ENCODE measurements around the gene TCF12. TPM values are rescaled to one million over a fixed set of nuclear protein-coding genes. Genes with fewer than 3 reads are reported as not detected.
"Not testable (repeated sequence)": the region's sequence is repeated elsewhere in the genome, so short reads cannot be mapped to it uniquely, and the experiment has no call there.

Gene TCF12
- total and polyA plus RNA-seq, 11 donors: 6.5 to 77.3 (median 43.5) TPM

GRCh38 chr15:57148262-57148661, 229.8 kb downstream of the TCF12 start:
- H3K27ac ChIP-seq: peak overlapping the region in 4 of 12 donors; percentile 6 to 66 (median 55)
- no peak for TF ChIP-seq CTCF (IDR thresholded peaks at IDR 0.05)
- ATAC-seq: peak in 3 of 4 donors; percentile 34 to 54 (median 48)

GRCh38 chr15:57149196-57149595, 230.8 kb downstream of the TCF12 start:
- no peaks in the 10 kb centered on the region for H3K27me3 ChIP-seq
- H3K36me3 ChIP-seq: peaks cover 0 to 9% (median 0%) of the 10 kb centered on the region in 9 donors
- ATAC-seq (peak in 3 of 4 donors; percentile 25 to 39 (median 33)), DNase-seq (no peak)
- H3K27ac ChIP-seq: peak overlapping the region in 4 of 12 donors; percentile 6 to 46 (median 16)
- H3K4me1 ChIP-seq: peaks cover 6 to 66% (median 45%) of the 10 kb centered on the region in 12 donors
- intact Hi-C loops (cut with DNase I): loop anchor here in 9 of 10 donors (5.0 to 10.0 kb wide), 8 partner anchors 63 to 654 kb away; partner anchors contain the start of gene TCF12 (in 1 of the 9)
- peaks cover 0 to 22% (median 9%) of the 10 kb centered on the region in 12 donors for H3K9me3 ChIP-seq
- TF ChIP-seq POLR2A (IDR thresholded peaks at IDR 0.05) (no peak), CTCF (IDR thresholded peaks at IDR 0.05) (no peak)
- H3K4me3 ChIP-seq: no peak overlapping the region

More at GRCh38 chr15:57148262-57148661, 229.8 kb downstream of the TCF12 start:
- no peak for DNase-seq
- peaks cover 0 to 22% (median 9%) of the 10 kb centered on the region in 12 donors for H3K9me3 ChIP-seq
- H3K4me3 ChIP-seq: no peak overlapping the region
- H3K4me1 ChIP-seq: peaks cover 5 to 68% (median 45%) of the 10 kb centered on the region in 12 donors
- intact Hi-C loops (cut with DNase I): loop anchor here in 9 of 10 donors (5.0 to 10.0 kb wide), 8 partner anchors 64 to 653 kb away; partner anchors contain the start of gene TCF12 (in 1 of the 9)
- peaks cover 0 to 9% (median 0%) of the 10 kb centered on the region in 9 donors for H3K36me3 ChIP-seq
- no peaks in the 10 kb centered on the region for H3K27me3 ChIP-seq

- peak overlapping the region in 4 of 12 donors; percentile 7 to 50 (median 28) for H3K27ac ChIP-seq
These were observed 231.8 kb downstream of the TCF12 start for GRCh38 chr15:57150066-57150865.

GRCh38 chr15:57150866-57151203, 232.4 kb downstream of the TCF12 start:
- Histone ChIP-seq H3K4me1 (peaks cover 6 to 71% (median 50%) of the 10 kb centered on the region in 12 donors), H3K9me3 (peaks cover 0 to 22% (median 9%) of the 10 kb centered on the region in 12 donors)
- 96 to 100% (median 99%) methylated on average over 1 of the region's 1 CpG for WGBS, 4 donors
- H3K27me3 ChIP-seq, H3K36me3 ChIP-seq, H3K4me3 ChIP-seq, DNase-seq, H3K27ac ChIP-seq, ATAC-seq: not testable (repeated sequence)
- intact Hi-C loops (cut with DNase I): loop anchor here in 3 of 10 donors (2.0 to 5.0 kb wide), 3 partner anchors 61 to 156 kb away; no protein-coding TSS in a partner anchor

More at GRCh38 chr15:57150066-57150865, 231.8 kb downstream of the TCF12 start:
- Histone ChIP-seq H3K4me3 (no peak overlapping the region), H3K36me3 (peaks cover 0 to 9% (median 0%) of the 10 kb centered on the region in 9 donors), H3K4me1 (peaks cover 6 to 66% (median 49%) of the 10 kb centered on the region in 12 donors), H3K27me3 (no peaks in the 10 kb centered on the region), H3K9me3 (peaks cover 0 to 22% (median 9%) of the 10 kb centered on the region in 12 donors)
- no peak for ATAC-seq
- no peak for DNase-seq
- TF ChIP-seq POLR2A (IDR thresholded peaks at IDR 0.05) (no peak), CTCF (IDR thresholded peaks at IDR 0.05) (no peak)
- intact Hi-C loops (cut with DNase I): loop anchor here in 3 of 10 donors (2.0 to 5.0 kb wide), 3 partner anchors 62 to 157 kb away; no protein-coding TSS in a partner anchor
- WGBS, 4 donors: 64 to 77% (median 69%) methylated on average over 4 of the region's 4 CpGs
